ENCODE results near the gene RIN2.

DNA sequence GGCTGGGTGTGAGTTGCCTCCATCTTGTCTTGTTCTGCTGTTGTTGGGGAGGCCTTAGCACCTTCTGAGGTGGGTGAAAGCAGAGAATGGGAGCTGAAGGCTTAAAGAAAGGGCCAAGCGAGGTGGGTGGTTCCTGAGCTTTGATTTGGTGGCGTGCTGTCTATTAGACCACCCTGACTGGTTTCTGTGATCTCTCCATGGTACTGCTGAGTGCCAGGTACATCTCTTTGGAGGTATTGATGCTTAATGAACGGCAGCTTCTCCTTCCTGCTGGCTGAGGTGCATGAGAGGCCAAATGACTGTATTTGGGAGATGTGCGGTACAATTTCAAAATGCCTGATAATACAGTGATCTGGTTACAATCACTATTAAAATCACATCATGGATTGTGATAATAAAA lies 15.4 kb downstream of the RIN2 start:
- TF ChIP-seq, protein P1, sequence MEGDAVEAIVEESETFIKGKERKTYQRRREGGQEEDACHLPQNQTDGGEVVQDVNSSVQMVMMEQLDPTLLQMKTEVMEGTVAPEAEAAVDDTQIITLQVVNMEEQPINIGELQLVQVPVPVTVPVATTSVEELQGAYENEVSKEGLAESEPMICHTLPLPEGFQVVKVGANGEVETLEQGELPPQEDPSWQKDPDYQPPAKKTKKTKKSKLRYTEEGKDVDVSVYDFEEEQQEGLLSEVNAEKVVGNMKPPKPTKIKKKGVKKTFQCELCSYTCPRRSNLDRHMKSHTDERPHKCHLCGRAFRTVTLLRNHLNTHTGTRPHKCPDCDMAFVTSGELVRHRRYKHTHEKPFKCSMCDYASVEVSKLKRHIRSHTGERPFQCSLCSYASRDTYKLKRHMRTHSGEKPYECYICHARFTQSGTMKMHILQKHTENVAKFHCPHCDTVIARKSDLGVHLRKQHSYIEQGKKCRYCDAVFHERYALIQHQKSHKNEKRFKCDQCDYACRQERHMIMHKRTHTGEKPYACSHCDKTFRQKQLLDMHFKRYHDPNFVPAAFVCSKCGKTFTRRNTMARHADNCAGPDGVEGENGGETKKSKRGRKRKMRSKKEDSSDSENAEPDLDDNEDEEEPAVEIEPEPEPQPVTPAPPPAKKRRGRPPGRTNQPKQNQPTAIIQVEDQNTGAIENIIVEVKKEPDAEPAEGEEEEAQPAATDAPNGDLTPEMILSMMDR (IDR thresholded peaks at IDR 0.05; ENCODE audit: low read length): no peak
- no peak for TF ChIP-seq EZH2 (IDR thresholded peaks at IDR 0.05; ENCODE audit: borderline replicate concordance, low read length)

All from OCI-LY1 (cell line).